HG03103 (cell line): ENCODE data around the gene CD33.
"Not testable (repeated sequence)": the region's sequence is repeated elsewhere in the genome, so short reads cannot be mapped to it uniquely, and the experiment has no call there.

Experiments
- ATAC-seq: cut with Tn5 transposase; IDR thresholded peaks from one replicate; pipeline ENCODE4 v1.9.1; 2021; ENCODE audit warnings: low read depth; ENCODE audit not compliant: unreplicated experiment

CD33 gene

DNA sequence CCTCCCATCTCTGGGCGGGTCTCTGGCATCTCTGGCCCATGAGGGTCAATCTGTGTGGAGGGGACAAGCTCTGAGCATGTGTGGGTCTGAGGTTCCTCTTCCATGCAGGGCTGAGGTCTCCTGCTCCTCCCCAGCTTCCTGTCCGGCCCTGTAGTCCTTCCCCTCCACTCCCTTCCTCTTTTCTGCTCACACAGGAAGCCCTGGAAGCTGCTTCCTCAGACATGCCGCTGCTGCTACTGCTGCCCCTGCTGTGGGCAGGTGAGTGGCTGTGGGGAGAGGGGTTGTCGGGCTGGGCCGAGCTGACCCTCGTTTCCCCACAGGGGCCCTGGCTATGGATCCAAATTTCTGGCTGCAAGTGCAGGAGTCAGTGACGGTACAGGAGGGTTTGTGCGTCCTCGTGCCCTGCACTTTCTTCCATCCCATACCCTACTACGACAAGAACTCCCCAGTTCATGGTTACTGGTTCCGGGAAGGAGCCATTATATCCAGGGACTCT lies at the start of gene CD33:
Gene CD33 (plus strand): TSS at position 183 of the 496 bp plus-strand sequence. CDS start 39 bp downstream, at position 222.
- not testable (repeated sequence) for ATAC-seq

DNA sequence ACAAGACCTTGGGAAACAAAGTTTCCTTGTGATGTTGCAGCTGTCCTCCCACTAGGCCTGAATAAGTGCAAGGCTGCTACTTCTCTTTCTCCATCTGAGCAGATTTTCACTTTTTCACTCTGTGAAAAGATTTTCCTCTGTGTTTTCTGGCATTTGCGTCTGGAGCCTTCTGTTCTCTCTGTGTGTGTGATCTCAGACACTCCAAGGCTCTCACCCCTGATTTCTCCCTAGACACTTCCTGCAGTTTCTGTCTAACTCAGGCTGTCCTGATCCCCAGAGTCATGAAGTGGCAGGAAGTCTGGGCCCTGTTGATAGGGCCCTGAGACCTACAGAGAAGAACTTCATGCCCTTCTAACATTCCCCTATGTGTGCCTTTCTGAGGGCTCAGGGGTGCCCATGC lies 45.6 kb upstream of the CD33 start:
- ATAC-seq = no peak

DNA sequence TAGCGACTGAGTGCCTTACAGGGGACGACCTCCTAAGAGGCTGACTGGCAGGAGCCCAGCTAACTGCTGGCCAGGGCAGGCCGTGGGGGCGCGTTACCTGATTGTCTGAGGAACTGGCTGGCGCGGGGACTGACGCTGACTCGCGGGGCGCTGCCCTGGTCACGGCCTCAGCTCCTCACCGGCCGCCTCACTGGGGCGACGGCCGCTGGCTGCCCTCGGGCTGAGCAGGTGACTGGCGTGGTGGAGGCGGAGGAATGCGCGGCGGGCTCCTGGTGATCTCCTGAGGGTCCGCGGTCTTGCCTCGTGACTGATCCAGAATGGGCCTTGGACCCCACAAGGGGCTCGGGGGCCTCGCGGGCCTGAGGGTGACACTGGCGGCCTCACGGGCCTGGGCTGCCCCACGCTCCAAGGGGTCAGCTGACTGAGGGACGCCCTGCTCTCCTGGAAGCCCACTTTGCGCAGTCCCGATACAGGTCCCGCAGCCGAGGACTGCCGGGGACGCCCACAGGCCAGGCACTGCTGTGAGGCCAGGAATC lies 43.4 kb upstream of the CD33 start:
- no peak for ATAC-seq

DNA sequence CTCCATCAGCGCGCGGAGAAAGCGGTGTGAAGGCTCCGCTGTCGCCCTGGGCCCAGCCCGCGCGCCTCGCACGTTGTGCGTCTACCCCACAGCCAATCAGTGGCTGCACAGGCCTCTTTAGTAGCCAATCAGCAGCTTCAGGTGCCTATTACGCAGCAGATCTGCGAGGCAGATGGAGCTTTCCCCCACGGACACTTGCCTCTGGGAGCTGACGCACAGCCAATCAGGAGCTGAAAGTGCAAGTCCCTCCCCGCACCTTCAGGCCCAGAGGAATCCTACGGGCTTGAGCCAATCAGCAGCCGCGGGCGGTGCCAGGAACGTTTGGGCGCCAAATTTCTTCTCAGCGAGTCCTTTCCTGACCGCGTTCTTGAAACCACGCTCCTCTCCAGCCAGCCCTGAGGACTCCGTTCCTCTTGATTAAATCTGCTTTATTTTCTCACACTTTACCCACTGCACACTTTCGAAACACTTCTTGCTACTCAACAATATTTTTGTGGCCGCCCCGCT lies 42.9 kb upstream of the CD33 start:
- ATAC-seq = no peak

DNA sequence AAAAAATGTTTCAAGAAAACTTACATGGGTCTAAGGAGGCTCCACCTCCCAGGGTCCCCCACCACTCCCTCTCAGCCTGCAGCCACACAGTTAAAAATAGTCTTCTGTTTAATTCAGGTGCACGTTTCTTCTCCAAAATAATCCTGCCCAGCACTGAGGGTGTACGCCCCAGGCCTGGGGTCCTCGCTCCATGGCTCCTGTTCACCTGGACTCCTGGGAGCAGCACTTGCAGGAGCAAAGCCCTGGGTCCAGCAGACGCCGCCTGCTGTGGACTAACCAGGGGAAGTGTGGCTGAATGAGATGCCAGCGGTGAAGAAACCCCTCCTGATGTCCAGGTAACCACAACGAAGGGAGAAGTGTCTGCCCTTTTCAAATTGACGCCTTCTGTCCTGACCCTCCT lies 41.3 kb upstream of the CD33 start:
- no peak for ATAC-seq

DNA sequence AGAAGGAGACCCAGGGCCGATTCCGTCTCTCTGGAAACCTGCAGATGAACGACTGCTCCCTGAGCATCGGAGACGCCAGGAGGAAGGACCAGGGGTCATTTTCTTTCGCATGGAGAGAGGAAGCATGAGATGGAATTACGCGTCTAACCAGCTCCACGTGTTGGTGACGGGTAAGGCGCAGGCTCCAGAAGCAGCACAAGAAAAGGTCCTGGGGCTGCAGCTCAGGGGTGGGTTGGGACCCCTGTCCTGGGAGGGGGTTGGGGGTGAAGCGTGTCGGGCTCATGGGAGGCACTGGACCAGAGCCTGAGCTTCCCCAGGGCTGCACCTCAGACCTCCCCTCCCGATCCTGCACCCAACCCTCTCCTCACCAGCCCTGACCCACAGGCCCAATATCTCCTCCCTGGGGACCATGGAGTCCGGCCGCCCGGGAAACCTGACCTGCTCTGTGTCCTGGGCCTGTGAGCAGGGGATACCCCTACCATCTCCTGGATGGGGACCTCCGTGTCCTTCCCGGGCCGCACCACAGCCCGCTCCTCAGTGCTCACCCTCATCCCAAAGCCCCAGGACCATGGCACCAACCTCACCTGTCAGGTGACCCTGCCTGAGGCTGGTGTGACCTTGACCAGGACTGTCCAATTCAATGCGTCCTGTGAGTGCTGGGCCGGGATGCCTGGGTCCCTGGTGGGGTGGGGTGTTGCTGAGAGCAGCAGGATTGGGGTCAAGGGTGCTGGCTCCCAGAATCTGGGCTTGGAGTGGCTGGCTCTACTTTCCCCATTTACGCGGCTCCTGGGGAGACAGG lies 39.6 kb upstream of the CD33 start:
- no peak for ATAC-seq

DNA sequence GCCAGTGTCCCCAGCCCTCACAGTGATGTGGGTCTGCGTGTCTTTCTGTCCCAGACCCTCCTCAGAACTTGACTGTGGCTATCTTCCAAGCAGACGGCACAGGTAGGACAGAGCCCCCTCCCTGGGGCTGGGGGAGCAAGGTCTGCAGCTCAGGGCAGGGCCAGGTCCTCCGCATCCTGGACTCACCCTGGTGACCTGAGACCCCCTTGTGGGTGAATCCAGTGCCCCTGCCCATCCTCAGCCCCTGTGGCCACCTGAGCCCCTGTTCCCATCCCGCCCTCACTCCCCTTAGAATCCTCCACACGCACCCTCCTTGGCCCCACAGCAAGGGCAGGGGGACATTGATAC lies 39.0 kb upstream of the CD33 start:
- no peak for ATAC-seq

DNA sequence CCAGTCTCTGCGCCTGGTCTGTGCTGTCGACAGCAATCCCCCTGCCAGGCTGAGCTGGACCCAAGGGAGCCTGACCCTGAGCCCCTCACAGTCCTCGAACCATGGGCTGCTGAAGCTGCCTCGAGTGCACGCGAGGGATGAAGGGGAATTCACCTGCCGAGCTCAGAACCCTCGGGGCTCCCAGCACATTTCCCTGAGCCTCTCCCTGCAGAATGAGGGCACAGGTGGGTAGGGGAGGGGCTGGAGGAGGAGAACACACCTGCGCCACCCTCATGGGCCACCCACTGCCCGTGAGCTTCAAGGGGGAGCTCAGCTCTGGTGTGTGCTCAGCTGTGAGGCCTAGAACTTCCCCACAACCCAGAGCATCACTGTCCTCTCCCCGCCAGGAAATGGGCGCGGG lies 38.6 kb upstream of the CD33 start:
- ATAC-seq = no peak

DNA sequence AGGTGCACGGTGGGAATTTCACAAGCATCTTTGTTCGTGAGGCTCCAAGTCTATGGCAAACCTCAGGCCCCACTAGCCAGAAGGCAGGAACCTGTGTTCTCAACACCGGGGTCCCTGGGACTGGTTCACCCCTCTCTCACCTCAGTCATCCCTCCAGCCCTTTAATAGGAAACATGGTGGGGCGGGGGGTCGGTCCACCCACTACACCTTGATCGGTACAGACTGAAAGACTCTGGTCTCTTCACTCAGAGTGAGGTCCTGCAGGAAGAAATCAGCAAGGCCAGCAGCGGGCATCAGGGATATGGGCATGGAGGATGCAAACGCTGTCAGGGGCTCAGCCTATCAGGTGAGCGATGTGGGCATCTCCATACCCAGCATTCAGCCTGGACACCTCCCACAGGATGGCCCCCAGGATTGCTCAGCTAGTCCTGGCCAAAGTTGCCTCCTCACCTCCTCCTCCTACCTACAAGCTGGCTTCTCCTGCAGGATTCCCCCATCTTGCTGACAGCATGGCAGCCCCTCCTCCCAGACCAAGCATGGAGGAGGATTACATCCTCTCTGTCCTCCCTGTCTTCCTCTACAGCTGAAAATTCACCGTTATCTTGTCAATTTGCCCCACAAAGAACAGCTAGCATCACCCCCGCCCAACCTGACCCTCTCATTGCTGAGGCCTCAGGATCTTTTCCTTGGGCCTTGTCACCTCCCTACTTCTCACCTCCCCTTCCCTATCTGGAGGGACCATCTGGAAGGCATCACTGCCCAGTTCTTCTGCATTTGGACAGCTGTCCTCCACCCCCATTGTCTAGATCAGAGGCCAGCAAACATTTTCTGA lies 37.3 kb upstream of the CD33 start:
- ATAC-seq = no peak

DNA sequence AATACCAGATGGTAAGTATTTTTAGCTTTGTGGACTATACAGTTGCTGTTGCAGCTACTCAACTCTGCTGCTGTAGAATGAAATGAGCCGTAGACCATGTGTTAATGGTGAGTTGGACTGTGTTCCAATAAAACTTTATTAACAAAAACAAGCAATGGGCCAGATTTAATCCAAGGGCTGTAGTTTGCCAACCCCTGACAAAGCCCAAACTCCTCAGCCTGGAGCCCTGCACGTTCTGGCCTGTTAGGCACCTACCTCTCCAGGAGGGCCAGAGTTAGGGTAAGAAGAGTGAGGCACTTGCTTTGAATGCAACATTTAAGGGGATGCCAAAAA lies 36.7 kb upstream of the CD33 start:
- no peak for ATAC-seq

DNA sequence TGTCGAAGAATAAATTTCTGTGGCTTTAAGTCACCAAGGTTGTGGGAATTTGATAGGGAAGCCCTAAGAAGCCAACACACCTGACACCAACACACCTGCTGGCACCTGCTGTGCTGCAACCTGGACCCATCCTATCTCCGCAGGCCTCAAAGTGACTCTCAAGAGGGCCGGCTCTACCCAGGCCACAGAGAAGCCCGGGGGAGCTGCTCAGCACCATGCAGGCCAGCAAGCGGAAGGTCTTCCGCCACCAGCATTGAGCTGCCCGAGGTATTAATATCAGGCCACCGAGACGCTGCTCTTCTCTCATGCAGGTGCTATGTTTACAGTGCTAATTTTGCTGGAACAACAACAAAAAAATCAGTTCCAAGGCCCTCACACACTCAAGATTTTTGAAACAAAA lies 32.2 kb upstream of the CD33 start:
- no peak for ATAC-seq

DNA sequence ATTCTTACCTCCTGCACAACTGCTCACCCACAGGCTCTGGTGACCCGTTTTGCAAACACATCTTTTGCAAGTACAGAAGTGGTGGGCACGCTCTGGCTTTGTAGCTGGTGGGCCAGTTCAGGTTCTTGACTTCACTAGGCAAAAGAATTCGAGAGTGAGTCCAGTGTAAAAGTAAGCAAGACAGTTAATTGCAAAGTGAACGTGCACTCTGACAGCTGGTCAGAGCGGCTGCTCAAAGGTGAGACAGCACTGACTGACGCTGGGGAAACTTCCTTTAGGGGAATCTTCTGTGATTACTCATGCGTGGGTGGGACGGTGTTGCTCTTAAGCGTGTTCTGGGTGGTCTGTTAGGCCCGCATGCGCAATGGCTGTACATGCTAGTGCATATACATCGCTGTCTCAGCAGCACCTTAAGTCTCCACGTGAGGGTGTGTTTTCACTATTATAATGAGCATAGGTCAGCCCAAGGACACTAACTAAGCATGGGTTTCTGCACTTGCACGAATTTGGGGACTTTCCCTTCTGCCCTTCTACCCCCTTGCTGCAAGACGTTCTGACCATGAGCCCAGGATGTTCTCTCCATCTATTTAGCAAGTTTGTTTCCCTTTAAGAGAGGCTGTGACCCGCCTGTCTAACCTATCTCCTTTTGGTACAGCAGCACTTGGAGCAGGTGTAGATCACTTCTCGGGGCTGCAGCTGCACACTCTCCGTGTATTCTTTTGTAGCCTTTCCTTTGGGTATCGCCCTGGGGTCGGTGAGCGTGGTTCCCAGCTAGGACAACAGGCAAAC lies 30.2 kb upstream of the CD33 start:
- no peak for ATAC-seq

DNA sequence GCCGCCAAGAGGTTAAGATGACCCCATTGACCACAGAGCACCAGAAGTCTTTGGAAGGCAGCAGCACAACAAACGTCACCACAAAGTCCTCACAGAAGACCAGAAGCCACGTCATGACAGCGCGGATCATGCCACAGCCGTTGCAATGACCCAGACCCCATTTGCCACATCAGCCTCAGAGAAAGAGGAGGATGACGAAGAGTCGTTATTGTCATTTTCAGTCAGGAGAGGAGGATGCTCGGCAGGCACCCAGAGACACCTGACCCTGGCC lies 29.6 kb upstream of the CD33 start:
- no peak for ATAC-seq

DNA sequence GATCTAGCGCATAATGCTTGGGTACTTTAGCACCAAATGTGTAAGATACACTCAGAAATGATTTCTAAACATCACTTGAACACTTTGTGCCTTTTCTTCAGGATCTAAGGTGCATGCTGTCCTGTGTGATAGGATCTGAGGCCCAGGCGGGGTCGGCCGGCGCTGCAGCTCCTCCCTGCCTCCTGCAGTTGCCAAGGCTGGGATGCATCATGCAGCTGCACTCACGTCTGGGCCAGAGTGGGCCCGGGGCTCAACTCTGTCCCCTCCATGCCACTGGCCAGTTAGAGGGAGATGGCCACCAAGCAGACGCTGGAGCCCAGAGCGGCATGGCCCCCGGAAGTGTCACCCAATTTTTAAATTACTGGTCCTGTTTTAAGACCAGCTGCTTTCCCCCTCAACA lies 29.3 kb upstream of the CD33 start:
- no peak for ATAC-seq

DNA sequence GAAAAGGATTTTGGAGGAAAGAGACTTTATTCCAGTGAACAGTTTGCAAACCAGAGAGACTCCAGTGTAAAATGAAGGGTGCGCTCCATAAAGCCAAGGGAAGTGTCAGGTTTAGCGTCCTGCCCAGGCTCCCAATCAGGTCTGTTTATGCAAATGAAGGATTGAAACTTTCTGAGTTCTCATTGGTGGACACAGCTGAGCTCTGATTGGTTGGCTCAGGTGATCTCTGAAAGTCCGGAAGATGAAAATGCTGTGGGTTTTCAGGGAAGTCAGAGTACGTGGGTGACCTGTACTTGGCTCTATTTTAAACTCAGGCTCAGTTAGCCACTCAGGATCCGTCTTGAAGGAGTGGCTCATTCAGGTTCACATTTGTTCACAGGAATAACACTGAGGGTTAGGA lies 28.7 kb upstream of the CD33 start:
- ATAC-seq = no peak

DNA sequence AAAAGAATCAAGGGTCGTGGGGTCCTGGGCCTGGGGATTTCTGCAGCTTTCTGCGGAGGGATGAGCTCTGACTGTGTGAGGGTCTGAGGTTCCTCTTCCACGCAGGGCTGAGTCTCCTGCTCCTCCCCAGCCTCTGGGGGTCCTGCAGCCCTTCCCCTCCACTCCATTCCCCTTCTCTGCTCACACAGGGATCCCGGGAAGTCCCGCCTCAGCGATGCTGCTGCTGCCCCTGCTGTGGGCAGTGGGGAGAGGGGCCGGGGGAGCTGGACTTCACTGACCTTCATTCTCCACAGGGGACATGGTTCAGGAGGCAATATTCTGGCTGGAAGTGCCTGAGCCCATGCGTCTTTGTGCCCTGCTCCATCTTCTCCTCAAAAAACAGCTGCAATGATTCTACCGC lies 26.2 kb upstream of the CD33 start:
- ATAC-seq = no peak

DNA sequence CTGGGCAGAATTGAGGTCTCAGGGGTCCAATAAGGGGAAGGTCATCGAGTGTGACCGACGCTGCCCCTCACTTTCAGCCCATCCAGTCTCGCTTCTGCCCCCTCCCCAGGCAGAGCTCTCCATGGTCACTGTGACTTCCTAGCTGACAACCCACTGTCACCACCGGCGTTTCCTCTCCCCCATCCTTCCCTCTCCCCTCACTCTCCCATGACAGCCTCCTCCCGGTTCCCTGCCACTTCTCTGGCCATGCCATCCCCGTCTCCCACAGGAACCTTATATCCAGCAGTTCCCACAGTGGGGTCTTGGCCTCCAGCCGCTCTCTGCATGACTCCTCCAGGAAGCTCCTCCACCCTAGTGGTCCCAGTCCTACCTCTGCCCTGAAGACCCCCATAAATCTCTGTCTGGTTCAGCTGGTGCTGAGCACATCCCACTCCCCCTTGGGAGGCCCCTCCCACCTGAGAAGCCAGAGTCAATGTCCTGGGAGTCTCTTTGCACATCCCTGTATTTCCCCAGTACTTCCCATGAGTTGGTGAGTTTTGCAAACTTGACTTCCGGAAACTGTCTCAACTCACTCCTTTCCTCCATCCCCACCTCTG lies 24.7 kb upstream of the CD33 start:
- ATAC-seq = no peak

DNA sequence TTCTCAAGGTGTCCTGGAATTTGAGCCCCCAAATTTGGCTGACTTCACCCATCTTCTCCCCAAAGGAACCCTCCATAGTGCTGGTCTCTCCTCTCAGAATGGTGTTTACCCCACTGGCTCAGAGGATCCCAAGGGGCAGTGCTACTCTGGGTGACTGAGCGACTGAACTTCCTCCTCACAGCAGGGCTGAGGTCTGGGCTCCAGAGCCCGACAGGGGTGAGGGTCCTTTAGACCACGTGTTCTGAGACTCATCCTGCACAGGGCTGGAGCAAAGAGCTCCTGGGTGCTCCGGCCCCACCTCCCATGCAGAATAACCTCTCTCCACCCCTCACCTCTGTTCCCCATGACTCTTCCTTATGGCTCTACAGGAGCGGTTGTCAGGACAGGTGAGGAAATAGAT lies 23.2 kb upstream of the CD33 start:
- no peak for ATAC-seq

DNA sequence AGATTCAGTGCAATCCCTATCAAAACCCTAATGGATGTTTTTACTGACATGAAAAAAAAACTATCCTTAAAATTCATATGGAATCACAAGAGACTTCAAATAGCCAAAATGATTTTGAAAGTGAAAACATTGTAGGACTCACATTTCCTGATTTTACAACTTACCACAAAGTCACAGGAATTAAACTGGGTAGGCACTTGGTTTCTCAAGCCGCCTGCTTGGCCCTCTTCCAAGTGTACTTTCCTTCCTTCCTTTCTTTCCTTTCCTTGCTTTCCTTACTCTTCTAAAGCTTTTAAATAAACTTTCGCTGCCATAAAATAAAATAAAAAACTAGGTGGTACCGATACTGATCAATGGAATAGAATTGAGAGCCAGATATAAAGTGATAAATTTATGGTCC lies 21.0 kb upstream of the CD33 start:
- no peak for ATAC-seq

DNA sequence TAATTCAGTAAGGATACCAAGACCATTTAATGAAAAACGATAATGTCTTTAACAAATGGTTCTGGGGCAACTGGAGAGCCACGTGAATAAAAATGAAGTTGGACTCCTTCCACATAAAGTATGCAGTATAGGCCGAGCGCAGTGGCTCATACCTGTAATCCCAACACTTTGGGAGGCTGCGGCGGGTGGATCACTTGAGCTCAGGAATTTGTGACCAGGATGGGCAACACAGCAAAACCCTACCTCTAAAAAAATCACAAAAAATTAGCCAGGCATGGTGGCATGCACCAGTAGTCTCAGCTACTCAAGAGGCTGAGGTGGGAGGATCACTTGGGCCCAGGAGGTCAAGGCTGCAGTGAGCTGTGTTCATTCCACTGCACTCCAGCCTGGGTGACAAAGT lies 20.6 kb upstream of the CD33 start:
- ATAC-seq = no peak

DNA sequence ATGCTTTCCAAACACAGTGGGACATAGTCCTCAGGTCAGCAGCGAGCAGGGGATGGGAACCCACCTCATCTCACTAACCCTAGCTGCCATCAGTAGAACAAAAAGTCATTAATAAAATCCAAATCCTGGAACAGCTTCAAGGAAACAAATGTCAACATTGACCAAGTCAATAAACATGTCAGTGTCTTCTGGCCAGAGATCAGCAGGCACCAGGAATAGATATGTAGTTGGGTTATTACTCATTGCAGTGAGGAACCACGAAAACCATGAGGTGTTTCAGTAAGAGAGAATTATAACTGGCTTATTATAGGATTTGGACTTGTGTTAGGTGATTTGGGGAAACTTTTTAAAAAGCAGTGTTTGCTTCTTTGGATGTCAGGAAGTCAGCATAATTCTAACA lies 17.1 kb upstream of the CD33 start:
- ATAC-seq = no peak
